DND-41 (cell line): ENCODE results near the gene NAP1L5.

ENCODE experiments used
- ATAC-seq: fragments of 200-7000 bp; cut with Tn5 transposase; 3 replicates; pipeline ENCODE4 v1.9.1; 2021; ENCODE audit warnings: low read depth; ENCODE audit not compliant: insufficient read depth
- DNase-seq: peaks from one replicate; pipeline ENCODE4 v3.0.0-alpha.2; 2020
- H2AFZ ChIP-seq: 2 replicates; pipeline ENCODE4 v1.6.0; 2012; ENCODE audit warnings: low read depth, low read length
- H3K27ac ChIP-seq: 2 replicates; pipeline ENCODE4 v1.5.1; 2012; ENCODE audit warnings: low read length, inconsistent platforms
- H3K27me3 ChIP-seq: fragments of 200-600 bp; sonication (generic); 2 replicates; pipeline ENCODE4 v1.6.0; 2012; ENCODE audit warnings: low read length, mild to moderate bottlenecking, inconsistent platforms; ENCODE audit not compliant: insufficient read depth, poor library complexity
- H3K36me3 ChIP-seq: 2 replicates; pipeline ENCODE4 v1.5.1; 2012; ENCODE audit warnings: low read length, inconsistent platforms; ENCODE audit not compliant: insufficient read depth
- H3K4me1 ChIP-seq: 2 replicates; pipeline ENCODE4 v1.5.1; 2012; ENCODE audit warnings: mild to moderate bottlenecking, low read length; ENCODE audit not compliant: insufficient read depth
- H3K4me2 ChIP-seq: 2 replicates; pipeline ENCODE4 v1.6.0; 2012; ENCODE audit warnings: mild to moderate bottlenecking, moderate library complexity, low read length, inconsistent platforms; ENCODE audit not compliant: insufficient read depth
- H3K4me3 ChIP-seq, 2 experiments: fragments of 200-600 bp in 1 of 2; shearing (Covaris generic) in 1 of 2; 2 replicates each; pipeline ENCODE4 v1.5.1; 2012 to 2016; ENCODE audit warnings: inconsistent platforms in 2 of 2, low read length in 2 of 2, mild to moderate bottlenecking in 2 of 2, low read depth in 1 of 2, moderate library complexity in 1 of 2
- H3K79me2 ChIP-seq: 2 replicates; pipeline ENCODE4 v1.6.0; 2012; ENCODE audit warnings: low read length, inconsistent platforms; ENCODE audit not compliant: insufficient read depth
- H3K9ac ChIP-seq: 2 replicates; pipeline ENCODE4 v1.6.0; 2012; ENCODE audit warnings: low read depth, mild to moderate bottlenecking, inconsistent platforms, low read length, moderate library complexity
- H3K9me3 ChIP-seq: 2 replicates; pipeline ENCODE4 v1.5.1; 2012; ENCODE audit warnings: low read length, moderate library complexity, mild to moderate bottlenecking, inconsistent platforms; ENCODE audit not compliant: insufficient read depth, severe bottlenecking
- H4K20me1 ChIP-seq: 2 replicates; pipeline ENCODE4 v1.6.0; 2012; ENCODE audit warnings: low read length; ENCODE audit not compliant: insufficient read depth
- EZH2 ChIP-seq: IDR thresholded peaks from 3 replicates; pipeline ENCODE4 v1.6.1; 2012; ENCODE audit warnings: borderline replicate concordance, low read depth, mild to moderate bottlenecking, moderate library complexity, low read length, inconsistent platforms; ENCODE audit not compliant: severe bottlenecking
- TF ChIP-seq, protein P1 (sequence below): IDR thresholded peaks from 2 replicates; pipeline ENCODE4 v1.5.1; 2012; ENCODE audit warnings: borderline replicate concordance, low read length, moderate library complexity, mild to moderate bottlenecking; ENCODE audit not compliant: poor library complexity, severe bottlenecking; ENCODE audit errors: extremely low read depth

Gene NAP1L5

DNA sequence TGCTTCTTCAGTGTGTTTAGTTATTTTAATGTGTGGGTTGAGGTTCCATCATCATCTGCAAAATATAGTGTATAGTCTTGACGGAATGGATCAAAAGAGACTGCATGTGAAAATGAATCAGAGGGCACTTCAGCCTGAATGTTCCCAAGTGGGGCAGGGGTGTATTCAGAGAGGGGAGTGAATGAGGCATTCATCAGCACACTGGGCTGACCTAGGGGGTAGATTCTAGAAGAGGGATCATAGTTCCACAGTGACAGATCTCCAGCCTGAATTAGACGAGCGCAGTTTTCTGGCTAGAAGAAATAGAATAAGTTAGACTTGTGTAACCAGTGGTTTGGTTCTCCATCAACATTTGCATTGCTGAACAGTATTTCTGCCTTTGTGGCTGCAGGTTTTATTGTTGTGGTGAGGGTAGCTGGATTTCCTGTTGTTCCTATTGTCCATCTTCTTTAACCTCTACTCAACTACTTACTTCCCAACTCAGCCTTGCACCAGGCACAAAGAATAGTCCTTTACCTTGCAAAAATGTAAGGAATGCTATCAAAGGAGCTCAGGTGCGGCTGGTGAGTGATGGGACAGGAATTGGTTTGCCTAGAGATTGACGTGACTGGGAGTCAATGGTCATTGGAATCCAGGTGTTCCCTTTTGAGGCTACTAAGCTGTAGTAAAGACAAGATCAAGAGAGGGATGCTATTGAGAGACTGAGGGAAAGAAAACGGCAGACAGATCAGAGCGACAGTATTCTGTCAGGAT is 50.9 kb downstream of the NAP1L5 start:
- H4K20me1 ChIP-seq, result 0 out of 2 replicates have a peak, but pooled peaks cover 8% of the 10 kb centered on the region
- no peak overlapping the region for H3K27ac ChIP-seq
- H3K9me3 ChIP-seq, result no peaks in the 10 kb centered on the region
- H3K79me2 ChIP-seq, result no peaks in the 10 kb centered on the region
- no peak overlapping the region for H3K4me2 ChIP-seq
- no peak overlapping the region for H3K4me3 ChIP-seq
- no peaks in the 10 kb centered on the region for H3K36me3 ChIP-seq
- no peaks in the 10 kb centered on the region for H3K4me1 ChIP-seq
- no peak for DNase-seq
- no peak overlapping the region for H3K9ac ChIP-seq
- no peak for TF ChIP-seq EZH2
- TF ChIP-seq, protein P1, sequence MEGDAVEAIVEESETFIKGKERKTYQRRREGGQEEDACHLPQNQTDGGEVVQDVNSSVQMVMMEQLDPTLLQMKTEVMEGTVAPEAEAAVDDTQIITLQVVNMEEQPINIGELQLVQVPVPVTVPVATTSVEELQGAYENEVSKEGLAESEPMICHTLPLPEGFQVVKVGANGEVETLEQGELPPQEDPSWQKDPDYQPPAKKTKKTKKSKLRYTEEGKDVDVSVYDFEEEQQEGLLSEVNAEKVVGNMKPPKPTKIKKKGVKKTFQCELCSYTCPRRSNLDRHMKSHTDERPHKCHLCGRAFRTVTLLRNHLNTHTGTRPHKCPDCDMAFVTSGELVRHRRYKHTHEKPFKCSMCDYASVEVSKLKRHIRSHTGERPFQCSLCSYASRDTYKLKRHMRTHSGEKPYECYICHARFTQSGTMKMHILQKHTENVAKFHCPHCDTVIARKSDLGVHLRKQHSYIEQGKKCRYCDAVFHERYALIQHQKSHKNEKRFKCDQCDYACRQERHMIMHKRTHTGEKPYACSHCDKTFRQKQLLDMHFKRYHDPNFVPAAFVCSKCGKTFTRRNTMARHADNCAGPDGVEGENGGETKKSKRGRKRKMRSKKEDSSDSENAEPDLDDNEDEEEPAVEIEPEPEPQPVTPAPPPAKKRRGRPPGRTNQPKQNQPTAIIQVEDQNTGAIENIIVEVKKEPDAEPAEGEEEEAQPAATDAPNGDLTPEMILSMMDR, result no peak
- no peak for ATAC-seq
- H3K27me3 ChIP-seq, result no peaks in the 10 kb centered on the region
- no peak overlapping the region for H2AFZ ChIP-seq

DNA sequence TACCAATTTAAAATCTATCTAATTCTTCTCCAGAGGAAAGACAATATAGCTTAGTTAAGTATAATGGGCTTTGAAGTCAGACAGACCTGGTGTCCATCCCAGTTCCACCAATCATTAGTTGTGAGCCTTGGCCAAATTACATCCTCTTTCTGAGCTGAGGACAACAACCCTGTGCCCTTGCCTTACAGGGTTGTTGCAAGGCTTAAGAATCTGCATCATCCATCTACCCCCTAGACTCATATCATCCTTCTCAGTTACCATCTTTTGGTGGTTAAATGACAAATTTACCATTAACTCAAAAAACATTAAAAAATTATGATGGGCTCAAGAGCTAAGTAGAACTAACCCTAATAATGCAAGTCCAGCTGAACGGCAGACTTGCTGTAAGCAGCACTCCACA is 51.6 kb downstream of the NAP1L5 start:
- Histone ChIP-seq H3K4me1 (no peaks in the 10 kb centered on the region), H2AFZ (no peak overlapping the region), H3K79me2 (no peaks in the 10 kb centered on the region), H3K27me3 (no peaks in the 10 kb centered on the region), H3K4me3 (no peak overlapping the region), H3K36me3 (no peaks in the 10 kb centered on the region), H3K4me2 (no peak overlapping the region), H3K9ac (no peak overlapping the region), H3K27ac (no peak overlapping the region), H3K9me3 (no peaks in the 10 kb centered on the region), H4K20me1 (0 out of 2 replicates have a peak, but pooled peaks cover 8% of the 10 kb centered on the region)
- ATAC-seq (no peak), DNase-seq (no peak)
- TF ChIP-seq EZH2, result no peak
- TF ChIP-seq, protein P1, result no peak
